OCI-LY3 (cell line): Measurements from ENCODE around the gene ATG2A.

Experiments used
- H2AFZ ChIP-seq: fragments of 200-600, 300-600 bp; shearing (Covaris generic); 2 replicates; pipeline ENCODE4 v1.6.0; 2014; ENCODE audit warnings: antibody characterized with exemption, low read depth, low read length
- H3K27ac ChIP-seq: fragments of 200-600, 300-600 bp; sonication (generic); 2 replicates; pipeline ENCODE4 v1.5.1; 2014; ENCODE audit warnings: mild to moderate bottlenecking, low read length, moderate library complexity, mixed read lengths
- H3K27me3 ChIP-seq: fragments of 200-600, 300-600 bp; sonication (generic); 2 replicates; pipeline ENCODE4 v1.6.1; 2014; ENCODE audit warnings: low read depth, low read length, mixed read lengths
- H3K36me3 ChIP-seq: fragments of 200-600, 300-600 bp; sonication (generic); replicated peaks from 2 replicates; pipeline ENCODE3; 2014; ENCODE audit warnings: low read depth, low read length, mixed read lengths
- H3K4me1 ChIP-seq: fragments of 300-600, 200-600 bp; sonication (generic); 2 replicates; pipeline ENCODE4 v1.6.1; 2014; ENCODE audit warnings: low read length, mixed read lengths
- H3K4me2 ChIP-seq: fragments of 200-600, 300-600 bp; sonication (generic); 2 replicates; pipeline ENCODE4 v1.6.1; 2014; ENCODE audit warnings: low read length, mixed read lengths
- H3K4me3 ChIP-seq: fragments of 300-600, 200-600 bp; sonication (generic); 2 replicates; pipeline ENCODE4 v1.5.1; 2014; ENCODE audit warnings: antibody characterized with exemption, mild to moderate bottlenecking, low read length, moderate library complexity
- H3K79me2 ChIP-seq: fragments of 300-600, 200-600 bp; shearing (Covaris generic); 2 replicates; pipeline ENCODE4 v1.6.1; 2014; ENCODE audit warnings: mild to moderate bottlenecking, low read length, mixed read lengths
- H3K9ac ChIP-seq: fragments of 300-600, 200-600 bp; shearing (Covaris generic); 2 replicates; pipeline ENCODE4 v1.6.0; 2014; ENCODE audit warnings: mild to moderate bottlenecking, low read length, moderate library complexity
- H3K9me3 ChIP-seq: fragments of 200-600, 300-600 bp; shearing (Covaris generic); 2 replicates; pipeline ENCODE4 v1.6.1; 2014; ENCODE audit warnings: low read length, mixed read lengths; ENCODE audit not compliant: insufficient read depth
- H4K20me1 ChIP-seq: fragments of 200-600, 300-600 bp; sonication (generic); 2 replicates; pipeline ENCODE4 v1.6.1; 2016; ENCODE audit warnings: low read length, mixed read lengths; ENCODE audit not compliant: insufficient read depth
- CTCF ChIP-seq: fragments of 200-600, 300-600 bp; sonication (generic); IDR thresholded peaks from 2 replicates; pipeline ENCODE4 v1.5.1; 2014; ENCODE audit warnings: antibody characterized with exemption, low read length, low read depth
- EZH2phosphoT487 ChIP-seq: fragments of 200-600 bp; shearing (Covaris generic); IDR thresholded peaks from 2 replicates; pipeline ENCODE4 v1.6.1; 2018; ENCODE audit warnings: antibody characterized with exemption, mixed run types, low read depth

Gene ATG2A

GRCh38 chr11:64861227-64861975 is 55.6 kb downstream of the ATG2A start:
- no peak for TF ChIP-seq CTCF
- no peak for TF ChIP-seq EZH2phosphoT487
- Histone ChIP-seq H3K4me3 (peak overlapping the region; percentile 9; the same call in 1 of the 2 replicates), H3K27ac (peak overlapping the region; percentile 19), H4K20me1 (peaks cover 33% of the 10 kb centered on the region), H3K27me3 (no peaks in the 10 kb centered on the region), H3K79me2 (peaks cover 68% of the 10 kb centered on the region), H3K4me1 (peaks cover 85% of the 10 kb centered on the region), H2AFZ (no peak overlapping the region), H3K36me3 (peaks cover 24% of the 10 kb centered on the region), H3K9me3 (peaks cover 5% of the 10 kb centered on the region; the same call in 1 of the 2 replicates), H3K4me2 (peak overlapping the region; percentile 50), H3K9ac (no peak overlapping the region)

GRCh38 chr11:64859542-64860414 is 57.2 kb downstream of the ATG2A start:
- Histone ChIP-seq H3K9ac (peak overlapping the region; percentile 64), H3K36me3 (peaks cover 32% of the 10 kb centered on the region), H3K4me2 (peak overlapping the region; percentile 76), H3K27me3 (no peaks in the 10 kb centered on the region), H4K20me1 (peaks cover 20% of the 10 kb centered on the region; the same call in 1 of the 2 replicates), H3K79me2 (peaks cover 66% of the 10 kb centered on the region), H3K4me3 (peak overlapping the region; percentile 42), H3K27ac (peak overlapping the region; percentile 89), H3K4me1 (peaks cover 85% of the 10 kb centered on the region), H3K9me3 (no peaks in the 10 kb centered on the region), H2AFZ (no peak overlapping the region)
- no peak for TF ChIP-seq EZH2phosphoT487
- no peak for TF ChIP-seq CTCF

- H3K4me1 ChIP-seq: peaks cover 87% of the 10 kb centered on the region
- peaks cover 39% of the 10 kb centered on the region for H3K36me3 ChIP-seq
- H3K27ac ChIP-seq: peak overlapping the region; percentile 89
- H3K9ac ChIP-seq: peak overlapping the region; percentile 64
- H2AFZ ChIP-seq: no peak overlapping the region
- TF ChIP-seq CTCF (no peak), EZH2phosphoT487 (no peak)
- H4K20me1 ChIP-seq: peaks cover 9% of the 10 kb centered on the region; the same call in 1 of the 2 replicates
- peak overlapping the region; percentile 76 for H3K4me2 ChIP-seq
- no peaks in the 10 kb centered on the region for H3K9me3 ChIP-seq
- H3K79me2 ChIP-seq: peaks cover 59% of the 10 kb centered on the region
- H3K4me3 ChIP-seq: peak overlapping the region; percentile 42
- H3K27me3 ChIP-seq: no peaks in the 10 kb centered on the region
These were observed 58.3 kb downstream of the ATG2A start for GRCh38 chr11:64858467-64859263.
